GM19324 (cell line): ENCODE measurements around the gene INTS4.
"Not testable (repeated sequence)": the region's sequence is repeated elsewhere in the genome, so short reads cannot be mapped to it uniquely, and the experiment has no call there.

Source experiments
- ATAC-seq: cut with Tn5 transposase; IDR thresholded peaks from one replicate; pipeline ENCODE4 v1.9.1; 2021; ENCODE audit warnings: mild to moderate bottlenecking, moderate library complexity; ENCODE audit not compliant: unreplicated experiment, low FRiP score

INTS4 gene

GRCh38 chr11:77967121-77967520 is 27.3 kb downstream of the INTS4 start:
- ATAC-seq: no peak

- no peak for ATAC-seq
Measured at GRCh38 chr11:77966338-77966737, 28.1 kb downstream of the INTS4 start.

- no peak for ATAC-seq
Measured at GRCh38 chr11:77959434-77959833, 35.0 kb downstream of the INTS4 start.

GRCh38 chr11:77958583-77959177 is 35.8 kb downstream of the INTS4 start:
- ATAC-seq: not testable (repeated sequence)

- not testable (repeated sequence) for ATAC-seq
Measured at GRCh38 chr11:77943296-77943695, 51.2 kb downstream of the INTS4 start.

GRCh38 chr11:77942465-77942864 is 52.0 kb downstream of the INTS4 start:
- not testable (repeated sequence) for ATAC-seq

GRCh38 chr11:77933596-77933995 is 60.9 kb downstream of the INTS4 start:
- ATAC-seq: not testable (repeated sequence)

- ATAC-seq: not testable (repeated sequence)
Measured at GRCh38 chr11:77930334-77931208, 63.9 kb downstream of the INTS4 start.

- ATAC-seq: not testable (repeated sequence)
Measured at GRCh38 chr11:77917713-77918112, 76.8 kb downstream of the INTS4 start.

GRCh38 chr11:77914307-77914791 is 80.1 kb downstream of the INTS4 start:
- not testable (repeated sequence) for ATAC-seq

- not testable (repeated sequence) for ATAC-seq
Measured at GRCh38 chr11:77913608-77914306, 80.7 kb downstream of the INTS4 start.

GRCh38 chr11:77910828-77911227 is 83.6 kb downstream of the INTS4 start:
- not testable (repeated sequence) for ATAC-seq

- no peak for ATAC-seq
Measured at GRCh38 chr11:77909277-77909676, 85.2 kb downstream of the INTS4 start.

- no peak for ATAC-seq
Measured at GRCh38 chr11:77908835-77909234, 85.6 kb downstream of the INTS4 start.

GRCh38 chr11:77894949-77895348 is 99.5 kb downstream of the INTS4 start:
- ATAC-seq: not testable (repeated sequence)

- ATAC-seq: not testable (repeated sequence)
Measured at GRCh38 chr11:77891703-77892102, 102.8 kb downstream of the INTS4 start.

GRCh38 chr11:77891256-77891655 is 103.2 kb downstream of the INTS4 start:
- not testable (repeated sequence) for ATAC-seq

- not testable (repeated sequence) for ATAC-seq
Measured at GRCh38 chr11:77890619-77891056, 103.8 kb downstream of the INTS4 start.

GRCh38 chr11:77890100-77890614 is 104.3 kb downstream of the INTS4 start:
- ATAC-seq: not testable (repeated sequence)

GRCh38 chr11:77889045-77889444 is 105.4 kb downstream of the INTS4 start:
- ATAC-seq: not testable (repeated sequence)

- no peak for ATAC-seq
Measured at GRCh38 chr11:77886401-77886800, 108.1 kb downstream of the INTS4 start.
